Limb (tissue), 2 donors: ENCODE data around the gene CIB4.
"Not testable (repeated sequence)": the region's sequence is repeated elsewhere in the genome, so short reads cannot be mapped to it uniquely, and the experiment has no call there.

Experiments used
- DNase-seq, 2 donors: peaks; one replicate each; pipeline ENCODE4 v3.0.0-alpha.2; 2016; ENCODE audit errors: extremely low spot score in 2 of 2

CIB4 gene

GRCh38 chr2:26571316-26571715 is 69.8 kb downstream of the CIB4 start:
- DNase-seq: no peak

DNA sequence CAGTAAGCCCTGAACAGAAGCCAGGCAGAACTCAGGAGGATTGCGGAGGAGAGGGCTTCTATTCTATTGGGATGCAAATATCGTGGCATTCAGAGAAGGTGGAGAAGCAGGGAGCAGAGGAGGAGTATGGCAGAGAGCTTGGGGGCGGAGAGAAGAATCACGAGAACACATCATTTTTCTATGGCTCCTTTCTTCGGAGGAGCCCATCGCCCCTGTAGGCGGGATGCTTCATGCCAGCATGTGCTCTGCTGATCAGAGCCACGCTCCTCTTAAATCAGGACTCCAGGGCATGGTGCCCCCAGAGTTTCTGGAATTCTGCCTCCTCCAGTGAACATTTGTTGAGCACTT is 71.1 kb downstream of the CIB4 start:
- DNase-seq: peak in 1 of 2 donors; percentile 2

DNA sequence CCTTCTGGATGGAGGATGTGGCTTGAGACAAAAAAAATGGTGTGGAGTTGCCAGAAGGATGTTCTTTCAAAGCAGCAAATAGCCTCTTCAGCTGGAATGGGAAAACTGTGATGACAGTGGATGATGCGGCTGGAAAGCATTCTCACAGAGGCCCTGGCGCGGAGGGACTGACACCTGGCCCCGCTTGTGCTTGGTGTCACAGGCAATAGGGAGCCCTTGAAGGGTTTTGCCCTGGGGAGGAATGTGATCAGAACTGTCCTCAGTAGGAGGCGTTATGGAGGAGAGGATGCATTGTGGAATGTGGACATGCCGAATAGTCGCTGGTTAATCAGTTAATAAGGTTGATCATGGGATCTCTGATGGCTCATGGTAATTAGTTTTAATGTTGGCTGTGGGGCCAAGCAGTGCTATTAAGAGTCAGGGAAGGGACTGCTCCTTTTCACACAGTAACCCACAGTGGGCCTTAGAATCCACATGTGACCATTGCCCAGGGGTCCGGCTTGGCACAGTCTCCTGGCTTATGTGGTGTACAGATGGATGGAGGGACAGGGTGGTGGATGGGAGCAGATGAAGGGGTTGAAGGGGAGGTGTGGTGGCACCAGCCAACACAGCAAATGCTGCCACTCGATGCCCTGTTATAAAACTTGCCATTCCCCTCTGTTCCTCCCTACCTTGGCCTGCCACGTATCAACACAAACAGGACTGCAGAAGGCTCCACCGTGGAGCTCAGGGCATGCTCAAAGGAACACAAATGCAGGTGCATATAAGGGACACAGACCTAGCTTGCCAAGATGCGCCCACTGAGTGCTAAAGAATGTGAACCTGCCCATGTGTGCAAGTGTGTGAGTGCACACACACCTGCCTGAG is 71.7 kb downstream of the CIB4 start:
- peak in 1 of 2 donors; percentile 14 for DNase-seq

- DNase-seq: no peak
Measured at GRCh38 chr2:26568076-26568890, 72.9 kb downstream of the CIB4 start.

- DNase-seq: peak in 1 of 2 donors; percentile 3
Measured at GRCh38 chr2:26567534-26567933, 73.6 kb downstream of the CIB4 start.

GRCh38 chr2:26566731-26567130 is 74.4 kb downstream of the CIB4 start:
- not testable (repeated sequence) for DNase-seq

- DNase-seq: peak in 1 of 2 donors; percentile 17
Measured at GRCh38 chr2:26566081-26566375, 75.1 kb downstream of the CIB4 start.

- DNase-seq: peak in 1 of 2 donors; percentile 22
Measured at GRCh38 chr2:26564121-26564644, 77.0 kb downstream of the CIB4 start.

GRCh38 chr2:26563686-26564085 is 77.5 kb downstream of the CIB4 start:
- peak in 1 of 2 donors; percentile 14 for DNase-seq

- peak; percentile 63 to 82 for DNase-seq
Measured at GRCh38 chr2:26562811-26563645, 78.1 kb downstream of the CIB4 start.

DNA sequence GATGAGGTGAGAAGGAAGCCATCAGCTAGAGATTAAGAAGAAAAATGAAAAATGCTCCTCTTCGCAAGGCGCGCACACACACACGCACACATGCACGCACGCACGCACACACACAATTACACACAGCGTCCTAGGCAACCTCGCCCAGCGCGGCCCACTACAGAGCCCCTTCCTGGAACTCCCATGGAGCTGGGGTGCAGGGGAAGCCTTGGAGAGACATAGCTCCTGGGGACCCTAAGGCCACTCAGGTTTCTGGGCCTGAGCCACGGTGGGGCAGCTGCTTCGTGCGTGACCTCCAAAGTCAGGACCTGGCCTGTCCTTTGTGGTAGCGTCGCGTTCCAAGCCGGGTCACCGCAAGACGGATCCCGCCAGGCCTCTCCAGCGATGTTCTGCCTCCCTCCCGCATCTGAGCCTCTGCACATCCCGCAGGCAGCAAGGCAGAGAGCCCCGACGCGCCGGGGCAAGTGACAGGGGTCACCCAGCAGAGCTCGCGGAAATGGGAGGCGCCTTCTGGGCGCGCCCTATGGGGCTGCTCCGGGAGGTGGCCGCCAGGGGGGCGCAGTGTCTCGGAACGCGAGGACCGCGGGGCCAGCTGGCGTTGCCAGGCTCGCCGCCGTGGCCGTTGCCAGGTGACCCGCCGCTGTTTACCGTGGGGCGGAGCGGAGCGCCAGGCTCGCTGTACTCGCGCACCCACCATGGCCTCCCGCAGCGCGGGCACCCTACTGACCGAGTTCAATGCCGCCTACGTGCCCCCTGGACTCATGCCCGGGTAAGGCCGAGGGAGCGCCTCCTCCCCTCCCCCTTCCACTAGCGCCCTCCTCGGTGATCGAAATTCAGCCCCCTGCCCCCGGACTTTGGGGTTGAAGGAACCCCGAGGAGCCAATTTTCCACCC is 79.0 kb downstream of the CIB4 start:
- DNase-seq: peak in 1 of 2 donors; percentile 43

DNA sequence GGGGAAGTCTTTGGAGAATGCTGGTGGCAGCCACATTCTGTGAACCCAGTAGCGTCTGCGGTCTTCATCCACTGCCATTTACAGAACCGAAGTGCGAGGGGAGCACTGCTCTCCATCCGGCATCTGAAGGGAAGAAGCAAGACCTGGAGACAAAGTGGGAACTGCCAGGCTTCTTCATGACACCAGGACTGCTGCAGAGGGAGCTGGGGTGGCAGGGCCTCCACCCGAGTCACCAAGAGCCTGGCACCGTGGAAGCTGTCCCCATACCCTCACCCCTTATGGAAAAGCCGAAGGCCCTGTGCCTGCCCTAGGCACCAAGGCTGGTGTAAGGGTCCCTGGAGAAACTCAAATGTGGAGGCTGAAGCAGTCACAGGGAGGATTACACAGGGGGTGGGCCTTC is 79.8 kb downstream of the CIB4 start:
- peak in 1 of 2 donors; percentile 26 for DNase-seq

DNA sequence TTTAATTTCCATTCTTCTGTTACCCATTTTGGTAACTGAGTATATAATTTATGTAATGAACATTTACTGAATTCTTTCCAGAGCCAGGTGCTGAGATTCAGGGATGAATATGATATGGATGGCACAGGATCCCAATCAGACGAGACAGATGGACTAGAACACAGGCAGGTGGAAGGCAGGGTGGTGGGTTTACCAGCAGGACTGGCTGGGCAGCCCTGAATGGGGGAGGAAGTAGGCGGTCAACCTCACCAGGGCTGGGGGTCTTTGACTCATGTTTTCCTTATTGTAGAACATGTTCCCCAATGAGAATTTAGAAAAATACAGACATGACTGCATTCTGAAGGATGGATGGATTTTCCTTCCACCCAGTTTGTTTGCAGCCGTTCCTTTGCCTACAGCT is 80.3 kb downstream of the CIB4 start:
- no peak for DNase-seq

DNA sequence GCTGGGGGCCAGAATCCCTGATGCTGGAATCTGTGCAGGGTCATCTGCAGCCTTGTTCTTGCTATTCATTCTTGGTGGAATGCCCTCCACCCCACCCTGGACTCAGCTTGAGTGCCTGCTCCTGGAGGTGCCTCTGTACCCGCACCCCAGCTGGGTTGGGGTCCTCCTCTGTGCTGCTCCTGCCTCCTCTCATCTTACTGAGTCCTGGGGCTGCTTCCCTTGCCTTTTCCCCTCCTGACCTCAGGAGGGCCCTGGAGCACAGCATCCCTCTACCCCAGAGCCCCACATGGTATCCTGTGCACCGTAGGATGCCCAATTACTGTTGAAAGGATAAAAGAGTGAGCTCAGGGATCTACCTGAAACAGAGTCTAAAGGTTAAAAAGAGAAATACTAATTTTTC is 81.6 kb downstream of the CIB4 start:
- DNase-seq: no peak

GRCh38 chr2:26559044-26559405 is 82.1 kb downstream of the CIB4 start:
- no peak for DNase-seq

DNA sequence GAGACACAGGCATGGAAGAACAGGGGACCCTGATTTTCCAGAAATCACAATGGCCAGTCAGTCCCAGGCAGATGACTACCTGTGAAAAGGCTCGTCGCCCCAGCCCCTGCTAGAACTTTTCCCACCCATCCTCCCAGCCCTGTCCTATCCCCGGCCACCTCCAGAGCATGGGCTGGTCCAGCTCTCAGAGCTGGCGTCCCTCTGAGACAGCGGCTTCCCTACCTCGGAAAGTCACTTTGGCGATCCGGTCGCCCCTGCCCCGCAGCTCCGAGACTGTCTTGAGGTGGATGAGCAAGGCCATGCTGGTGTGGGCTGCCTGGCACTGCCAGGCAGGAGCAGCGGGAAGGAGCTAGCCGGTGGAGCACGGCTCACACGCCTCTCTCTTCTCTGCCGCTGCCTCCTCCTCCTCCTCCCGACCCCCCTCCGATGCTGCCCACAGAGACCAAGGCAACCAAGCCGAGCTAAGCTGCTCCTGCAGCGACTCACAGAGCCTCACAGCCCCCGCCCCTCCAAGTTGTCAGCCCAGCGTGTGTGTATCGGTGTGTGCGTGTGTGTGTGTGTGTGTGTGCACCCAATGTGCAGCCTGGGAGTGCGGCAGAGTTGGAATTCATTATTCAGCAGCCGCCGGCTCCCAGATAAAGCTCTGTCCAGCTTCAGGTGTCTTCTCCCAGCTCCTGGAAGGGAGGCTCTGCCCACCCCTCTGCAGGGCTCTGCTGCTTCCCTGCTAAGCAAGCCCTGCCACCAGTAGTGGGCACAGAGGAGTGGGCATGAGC is 82.7 kb downstream of the CIB4 start:
- DNase-seq: peak in 1 of 2 donors; percentile 68

DNA sequence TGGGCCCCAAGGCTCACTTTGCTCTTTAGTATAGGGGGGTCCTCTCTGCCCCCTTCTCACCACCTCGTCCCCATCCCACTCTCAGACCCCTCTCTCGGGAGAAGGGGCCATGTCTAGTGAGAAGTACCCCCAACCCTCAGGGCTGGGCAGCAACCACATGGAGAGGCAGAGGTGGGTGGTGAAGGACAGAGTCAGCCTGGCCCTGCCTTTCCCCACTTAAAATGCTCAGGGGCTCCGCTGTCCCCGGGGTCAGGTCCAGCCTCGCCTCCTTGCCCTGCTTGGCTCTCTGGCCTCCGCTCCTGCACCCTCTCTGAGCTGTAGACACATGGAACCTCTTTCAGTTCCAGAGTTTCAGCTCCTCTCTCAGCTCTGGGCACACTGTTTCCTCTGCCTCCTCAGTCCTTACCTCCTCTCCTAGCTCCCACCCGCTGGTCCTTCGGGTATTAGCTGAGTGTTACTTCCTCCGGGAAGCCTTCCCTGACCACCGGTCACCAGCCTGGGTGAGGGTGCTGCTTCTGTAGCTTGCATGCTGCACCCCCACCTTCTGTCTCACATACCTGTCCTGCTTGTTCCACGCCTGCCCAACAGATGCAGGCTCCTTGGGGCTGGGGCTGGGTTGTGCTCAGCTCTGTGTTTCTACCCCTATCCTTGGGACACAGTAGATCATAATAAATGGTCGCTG is 83.8 kb downstream of the CIB4 start:
- DNase-seq: no peak

DNA sequence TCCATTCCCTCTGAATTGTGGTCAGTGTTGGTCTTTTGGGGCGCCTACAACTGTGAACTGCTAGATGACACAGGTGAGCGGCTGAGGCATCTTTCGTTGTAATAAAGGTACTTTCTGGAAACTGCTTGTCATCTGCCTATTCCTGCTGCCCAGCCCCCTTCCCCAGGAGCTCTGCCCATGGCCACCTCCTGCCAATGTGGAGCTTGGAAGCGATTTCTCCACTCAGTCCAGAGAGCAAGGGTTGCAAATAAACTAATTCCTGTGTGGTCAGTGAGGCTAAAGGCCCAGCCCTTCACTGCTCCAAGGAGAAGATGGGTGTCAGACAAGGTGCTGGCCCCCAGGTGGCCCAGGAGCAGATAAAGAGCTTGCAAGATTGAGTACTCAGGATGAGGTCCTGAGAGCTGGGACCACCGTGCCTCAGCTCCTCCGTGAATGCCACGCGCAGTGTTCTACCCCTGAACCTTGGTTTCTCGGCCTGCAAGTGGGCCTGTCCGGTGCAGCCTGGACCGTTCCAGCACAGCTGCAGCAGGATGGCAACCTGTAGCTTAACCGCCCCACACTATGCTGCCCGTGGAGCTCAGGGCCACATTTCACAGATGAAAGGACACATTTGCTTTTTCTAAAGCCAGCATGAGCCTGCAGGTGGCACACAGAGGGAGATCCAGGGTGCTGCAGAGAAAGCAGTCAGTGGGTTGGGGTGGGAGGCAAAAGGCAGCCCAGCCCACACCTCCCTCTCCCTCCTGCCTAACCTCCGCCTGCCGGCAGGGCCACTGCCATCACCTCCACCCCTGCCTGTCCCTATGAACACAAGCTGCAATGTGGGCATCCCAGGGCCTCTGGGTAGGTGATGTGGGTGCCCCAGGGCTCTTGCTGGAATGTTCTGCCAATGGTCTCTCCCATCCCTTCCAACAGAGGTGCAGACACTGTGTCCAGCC is 84.6 kb downstream of the CIB4 start:
- no peak for DNase-seq
